Anterior cingulate cortex (tissue), 58 donors: ENCODE measurements around the gene HPSE2.
"Not testable (repeated sequence)": the region's sequence is repeated elsewhere in the genome, so short reads cannot be mapped to it uniquely, and the experiment has no call there.

Experiments
- DNase-seq, 58 donors: peaks; one replicate each; lab custom pipeline; 2025; lab: John Stamatoyannopoulos, UW

Gene HPSE2

DNA sequence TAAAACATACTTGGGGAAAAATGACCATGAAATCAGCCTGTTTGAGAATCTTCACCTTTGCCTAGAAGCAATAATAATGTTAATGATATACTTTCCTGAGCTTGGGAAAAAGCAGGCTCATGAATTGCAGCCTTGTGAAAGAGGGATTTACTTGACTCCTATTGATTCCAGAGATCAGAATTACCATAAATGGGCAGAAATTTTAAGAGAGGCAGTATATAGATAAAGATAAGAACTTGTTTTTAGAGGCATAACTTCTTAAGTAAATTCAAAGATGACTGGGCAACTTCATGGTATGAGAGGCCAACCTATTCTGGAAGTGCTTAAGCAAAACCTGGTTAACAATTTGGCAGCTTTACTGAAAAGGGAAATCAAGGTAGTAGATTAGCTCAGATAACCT lies 225.4 kb downstream of the HPSE2 start:
- DNase-seq, result no peak

DNA sequence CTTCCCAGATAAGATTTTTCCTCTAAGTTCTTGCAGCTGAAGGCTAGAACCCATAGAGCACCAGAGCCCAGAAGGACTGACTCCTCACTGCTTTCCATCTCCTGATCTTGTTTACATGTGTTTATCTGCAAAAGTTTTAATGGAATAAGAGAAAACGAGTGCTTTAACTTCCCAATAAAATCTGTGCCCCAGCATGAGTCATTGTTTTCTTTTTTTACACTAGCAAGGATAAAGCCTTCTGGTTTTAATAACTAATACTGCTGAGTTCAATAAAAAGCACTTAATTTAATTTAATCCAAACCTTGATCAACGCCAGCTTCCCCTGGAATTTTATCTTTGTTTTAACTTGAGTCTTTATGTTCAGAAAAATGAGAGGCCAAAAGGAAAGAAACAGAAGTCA lies 227.6 kb downstream of the HPSE2 start:
- no peak for DNase-seq

DNA sequence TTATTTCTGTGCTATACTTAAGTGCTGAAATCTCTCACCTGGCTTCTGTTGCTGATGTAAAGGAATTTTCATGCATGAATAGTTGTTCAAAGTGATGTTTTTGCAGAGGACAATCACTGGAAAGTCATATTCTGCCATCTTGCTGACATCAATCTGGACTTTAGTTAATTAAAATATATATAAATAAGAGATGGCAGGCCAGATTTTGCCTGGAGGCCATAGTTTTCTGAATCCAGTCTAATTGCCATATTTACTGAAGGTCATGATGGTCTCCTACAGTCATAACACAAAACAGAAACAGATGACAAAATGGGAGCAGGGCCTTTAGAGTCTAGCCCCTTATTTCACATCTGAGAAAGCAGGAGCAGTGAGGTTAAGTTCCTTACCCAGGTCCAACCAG lies 228.2 kb downstream of the HPSE2 start:
- DNase-seq, result no peak

DNA sequence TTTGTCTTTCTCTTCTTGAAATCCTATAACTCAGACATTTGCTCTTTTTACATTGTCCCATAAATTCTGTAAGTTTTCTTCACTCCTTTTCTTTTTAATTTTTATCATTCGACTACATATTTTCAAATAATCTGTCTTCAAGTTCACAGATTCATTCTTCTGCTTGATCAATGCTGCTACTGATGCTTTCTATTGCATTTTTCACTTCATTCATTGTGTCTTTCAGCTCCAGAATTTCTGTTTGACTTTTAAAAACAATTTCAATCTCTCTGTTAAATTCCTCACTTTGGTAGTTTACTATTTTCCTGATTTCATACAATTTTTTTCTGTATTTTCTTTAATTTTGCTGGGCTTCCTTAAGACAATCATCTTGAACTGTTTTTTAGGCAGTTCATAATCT lies 230.4 kb downstream of the HPSE2 start:
- DNase-seq, result no peak

DNA sequence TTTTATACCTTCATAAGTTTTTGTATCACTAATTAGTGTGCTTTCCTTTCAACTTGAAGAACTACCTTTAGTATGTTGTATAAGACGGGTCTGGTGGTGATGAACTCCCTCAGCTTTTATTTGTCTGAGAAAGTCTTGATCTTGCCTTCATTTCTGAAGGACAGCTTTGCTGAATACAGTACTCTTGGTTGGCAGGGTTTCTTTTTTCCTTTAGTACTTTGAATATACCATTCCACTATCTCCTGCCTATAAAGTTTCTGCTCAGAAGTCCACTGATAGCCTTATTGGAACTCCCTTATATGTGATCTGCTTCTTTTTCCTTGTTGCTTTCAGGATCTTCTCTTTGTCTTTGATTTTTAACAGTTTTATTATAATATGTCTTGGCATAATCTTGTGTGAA lies 230.9 kb downstream of the HPSE2 start:
- no peak for DNase-seq

DNA sequence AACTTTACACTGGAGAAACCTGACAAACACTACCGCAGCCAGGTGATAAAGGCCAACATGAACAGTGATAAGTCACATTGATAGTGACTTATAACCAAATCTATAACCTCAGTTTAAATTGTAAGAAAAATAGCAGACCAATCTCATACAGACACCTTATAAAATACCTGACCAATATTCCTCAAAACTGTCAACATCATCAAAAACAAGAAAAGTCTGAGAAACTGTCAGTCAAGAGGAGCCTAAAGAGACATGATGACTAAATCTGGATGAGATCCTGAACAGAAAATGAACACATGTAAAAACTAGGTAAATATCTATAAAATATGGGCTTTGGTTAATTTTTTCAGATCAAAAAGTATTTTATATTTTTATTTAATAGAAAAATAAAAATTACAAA lies 233.3 kb downstream of the HPSE2 start:
- no peak for DNase-seq

DNA sequence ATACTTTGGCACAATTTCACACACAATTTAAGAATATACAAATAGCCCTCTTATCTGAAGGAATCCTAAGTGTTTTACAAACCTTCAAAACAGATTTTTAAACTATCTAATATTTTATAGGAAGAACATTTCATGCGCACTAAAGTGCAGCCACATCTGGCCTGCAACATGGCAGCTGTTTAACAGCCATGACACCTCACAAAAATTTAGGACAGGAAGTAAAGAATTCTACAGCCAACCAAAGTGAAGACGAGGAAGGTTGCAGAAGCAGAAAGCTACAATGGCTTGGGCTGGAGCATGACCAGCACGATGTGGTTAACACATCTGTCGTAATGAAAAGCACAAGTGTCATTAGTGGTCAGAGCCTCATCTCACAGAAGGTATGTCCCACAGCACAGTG lies 238.1 kb downstream of the HPSE2 start:
- no peak for DNase-seq

DNA sequence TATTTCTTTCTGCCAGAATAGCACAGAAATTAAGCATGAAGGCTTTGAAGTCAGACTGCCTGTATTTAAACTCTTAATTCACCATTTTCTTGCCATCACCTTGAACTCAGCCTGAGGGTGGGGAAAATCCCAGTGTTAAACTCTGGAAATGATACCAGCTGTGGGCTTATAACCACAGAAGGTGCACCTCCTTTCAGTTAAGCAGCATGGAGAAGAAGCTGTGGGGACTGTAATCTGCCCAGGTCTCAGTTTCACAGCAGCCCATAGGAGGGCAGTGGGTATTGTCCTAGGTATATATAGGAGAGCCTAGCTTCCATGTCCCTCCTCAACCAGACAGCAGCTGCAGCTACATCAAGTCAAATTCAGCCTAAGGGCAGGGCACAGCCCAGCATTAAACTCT lies 241.6 kb downstream of the HPSE2 start:
- no peak for DNase-seq

DNA sequence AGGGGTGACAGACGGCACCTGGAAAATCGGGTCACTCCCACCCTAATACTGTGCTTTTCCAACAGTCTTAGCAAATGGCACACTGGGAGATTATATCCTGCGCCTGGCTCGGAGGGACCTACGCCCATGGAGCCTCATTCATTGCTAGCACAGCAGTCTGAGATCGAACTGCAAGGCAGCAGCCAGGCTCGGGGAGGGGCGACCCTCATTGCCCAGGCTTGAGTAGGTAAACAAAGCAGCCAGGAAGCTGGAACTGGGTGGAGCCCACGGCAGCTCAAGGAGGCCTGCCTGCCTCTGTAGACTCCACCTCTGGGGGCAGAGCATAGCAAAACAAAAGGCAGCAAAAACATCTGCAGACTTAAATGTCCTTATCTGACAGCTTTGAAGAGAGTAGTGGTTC lies 251.9 kb downstream of the HPSE2 start:
- DNase-seq, result not testable (repeated sequence)

DNA sequence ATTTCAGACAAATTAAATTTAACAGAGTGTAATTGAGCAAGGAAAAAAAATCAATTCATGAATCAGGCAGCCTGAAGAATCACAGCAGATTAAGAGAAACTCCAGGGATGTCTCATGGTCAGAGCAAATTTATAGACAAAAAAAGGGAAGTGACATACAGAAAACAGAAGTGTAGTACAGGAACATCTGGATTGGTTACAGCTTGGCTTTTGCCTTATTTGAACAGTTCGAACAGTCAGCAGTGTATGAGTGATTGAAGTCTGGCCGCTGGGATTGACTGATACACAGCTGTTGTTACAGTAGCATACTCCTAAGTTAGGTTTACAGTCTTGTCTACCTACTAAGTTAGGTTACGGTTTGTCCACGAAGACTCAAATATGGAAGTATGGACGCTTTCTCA lies 255.3 kb downstream of the HPSE2 start:
- DNase-seq, result no peak

DNA sequence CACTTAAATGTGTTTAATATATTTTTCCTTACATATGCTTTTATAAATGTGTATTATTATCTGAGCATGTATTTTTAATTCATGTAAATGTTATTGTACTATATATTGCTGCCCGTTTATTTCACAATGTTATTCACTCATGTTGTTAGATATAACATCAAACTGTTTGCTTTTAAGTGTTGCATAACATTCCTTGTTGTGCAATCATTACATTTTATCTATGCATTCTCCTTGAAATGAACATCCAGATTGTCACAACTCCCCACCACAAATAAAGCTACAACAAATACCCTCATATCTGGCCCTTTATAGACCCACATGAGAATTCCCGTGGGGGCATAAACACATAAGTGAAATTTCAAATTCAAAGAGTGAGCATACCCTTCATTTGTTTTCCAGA lies 264.2 kb downstream of the HPSE2 start:
- DNase-seq, result no peak

DNA sequence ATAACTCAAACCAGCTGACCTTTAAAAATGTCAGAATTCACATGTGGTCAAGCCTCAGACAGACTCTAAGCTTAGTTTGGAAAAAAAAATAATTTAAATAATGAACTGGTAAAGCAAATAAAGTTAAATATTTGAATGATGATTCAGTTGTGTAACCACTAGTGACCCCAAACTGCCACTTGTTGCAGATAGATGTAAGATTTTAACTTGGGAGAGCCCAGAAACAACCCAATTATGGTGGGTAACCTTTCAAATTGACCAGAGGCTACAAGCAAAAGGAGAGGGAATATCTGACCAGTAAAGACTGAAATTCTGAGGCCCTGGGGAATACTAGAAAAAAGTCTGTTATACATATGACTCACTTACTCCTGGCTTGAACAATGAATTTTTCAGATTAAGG lies 268.1 kb downstream of the HPSE2 start:
- DNase-seq, result no peak

DNA sequence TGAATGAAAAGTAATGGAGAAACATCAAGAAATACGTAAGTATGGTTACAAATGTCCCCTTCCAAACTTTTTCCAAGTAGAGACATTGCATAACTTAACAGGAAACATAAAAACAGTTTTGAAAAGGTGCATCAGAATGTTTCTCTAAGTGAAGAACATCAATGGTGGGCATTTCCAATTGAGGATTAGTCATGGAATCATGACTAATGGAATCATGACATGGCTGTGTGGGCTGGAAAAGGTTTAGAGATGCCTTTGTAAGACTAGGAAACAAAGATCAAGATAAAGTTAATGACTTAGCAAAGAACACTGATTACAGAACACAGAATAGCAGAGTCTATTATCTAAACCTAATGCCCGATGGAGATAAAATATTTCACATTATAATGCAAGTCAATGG lies 272.0 kb downstream of the HPSE2 start:
- DNase-seq, result no peak

DNA sequence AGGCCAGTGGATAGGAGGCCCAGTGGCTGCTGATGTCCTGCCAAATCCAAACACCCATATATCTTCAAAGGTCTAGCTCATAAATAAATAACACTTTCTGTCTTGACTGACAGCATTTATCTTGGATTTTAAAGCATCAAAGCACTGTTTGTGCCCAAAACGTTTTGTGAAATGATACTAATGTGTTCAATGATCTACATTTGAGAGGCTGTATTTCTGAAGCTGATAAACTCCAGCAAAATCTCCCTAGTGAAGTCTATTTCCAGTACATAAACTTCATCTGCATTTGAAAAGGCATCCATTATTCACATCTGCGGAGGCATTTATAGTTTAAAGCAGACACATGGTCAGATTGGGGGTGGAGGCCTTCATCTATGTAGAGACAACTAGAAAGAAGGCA lies 276.3 kb downstream of the HPSE2 start:
- peak in 3 of 58 donors; percentile 1 to 26 (median 6) for DNase-seq

DNA sequence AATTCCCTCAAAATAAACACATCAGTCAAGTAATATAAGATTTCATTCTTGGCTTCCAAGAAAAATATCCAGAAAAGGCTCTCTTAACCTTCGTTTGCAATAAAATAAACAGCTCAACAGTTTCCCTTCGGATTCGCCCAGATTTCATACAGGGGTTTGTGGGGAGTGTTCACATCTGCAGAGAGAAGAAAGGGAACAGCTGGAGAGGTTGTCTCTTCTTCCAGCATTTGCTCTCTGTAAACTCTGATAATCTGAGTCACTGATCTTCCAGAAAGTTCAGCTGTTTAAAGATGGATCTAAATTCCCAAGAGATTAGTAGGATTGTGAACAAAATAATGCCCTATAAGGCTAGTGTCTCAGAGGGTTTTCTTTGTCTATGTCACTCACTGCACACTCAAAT lies 277.9 kb downstream of the HPSE2 start:
- DNase-seq, result no peak

DNA sequence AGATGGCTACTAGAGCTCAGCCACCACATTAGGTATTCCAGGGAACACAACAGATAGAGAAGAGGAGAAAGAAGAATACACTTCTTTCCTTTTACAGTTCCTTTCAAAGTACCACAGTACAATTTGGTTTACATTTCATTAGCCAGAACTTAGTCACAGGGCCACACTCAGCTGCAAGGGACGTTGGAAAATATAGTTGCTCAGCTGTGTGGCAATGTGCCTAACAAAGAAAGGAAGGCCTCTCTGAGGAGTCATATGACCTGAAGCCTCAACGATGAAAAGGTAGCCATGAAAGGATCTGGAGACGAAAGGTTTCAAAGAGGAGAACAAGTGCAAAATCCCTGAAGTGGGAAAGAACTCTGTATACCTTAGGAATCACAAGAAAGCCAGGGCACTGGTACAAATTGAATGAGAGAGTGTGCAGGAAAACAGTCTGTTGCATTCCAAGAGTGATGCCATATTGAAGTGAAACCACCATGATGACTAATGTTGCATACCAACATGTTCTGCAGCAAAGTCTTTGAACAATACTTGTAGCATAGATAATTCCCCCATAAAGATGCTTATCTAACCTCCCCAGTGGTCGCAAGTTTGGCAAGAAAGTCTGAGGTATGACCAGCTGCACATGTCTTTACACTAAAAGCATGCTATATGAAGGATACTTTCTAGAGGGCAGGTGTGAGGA lies 278.9 kb downstream of the HPSE2 start:
- DNase-seq, result no peak

DNA sequence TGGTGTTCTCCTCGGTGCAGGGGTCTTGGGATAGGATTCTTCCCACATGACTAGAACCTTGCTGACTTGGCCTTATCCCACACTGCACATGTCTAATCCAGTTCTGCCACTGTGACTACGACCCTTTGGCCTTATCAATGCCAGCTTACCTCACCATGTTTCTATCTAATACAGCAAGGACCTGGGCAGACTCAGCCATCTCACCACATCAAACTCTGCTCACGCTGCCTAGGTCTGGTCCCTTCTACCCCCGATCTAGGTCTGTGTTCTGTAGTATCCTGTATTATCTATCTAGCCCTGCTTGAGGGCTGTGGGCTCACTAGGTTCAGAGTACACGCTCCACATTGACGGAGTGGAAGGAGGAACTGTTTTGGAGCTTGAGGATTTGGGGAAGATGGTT lies 282.4 kb downstream of the HPSE2 start:
- DNase-seq, result no peak

DNA sequence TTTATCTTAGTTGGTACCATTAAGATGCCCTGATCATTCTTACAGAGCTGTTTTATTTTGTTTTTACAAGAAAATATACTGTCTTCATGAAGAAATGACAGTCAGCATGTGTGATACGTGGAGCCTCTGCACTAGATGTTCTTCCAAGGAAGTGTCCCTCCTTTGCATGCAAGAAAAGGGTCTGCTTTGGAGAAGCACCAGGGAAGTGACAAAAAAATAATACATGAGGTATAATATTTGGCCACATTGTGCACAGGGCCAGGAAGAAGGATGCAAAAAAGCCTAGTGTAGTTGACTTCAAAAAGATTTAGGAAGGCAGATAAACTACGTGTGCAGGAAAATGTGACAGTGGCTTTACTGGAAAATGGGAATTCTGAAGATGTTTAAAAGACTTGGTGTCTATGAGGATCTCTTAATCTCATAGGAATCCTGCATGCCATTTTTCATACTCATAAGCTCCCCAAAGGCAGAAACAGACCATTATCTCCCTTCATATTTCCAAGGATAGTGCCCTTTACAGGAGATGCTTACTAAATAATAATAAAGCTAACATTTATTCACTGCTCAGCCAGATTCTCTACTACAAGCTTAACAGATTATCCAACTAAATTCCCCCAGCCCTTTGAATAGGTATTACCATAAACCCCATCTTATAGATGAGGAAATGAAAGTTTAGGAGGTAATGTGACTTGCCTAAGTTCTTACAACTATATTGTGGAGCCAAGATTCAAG lies 284.2 kb downstream of the HPSE2 start:
- DNase-seq, result no peak

DNA sequence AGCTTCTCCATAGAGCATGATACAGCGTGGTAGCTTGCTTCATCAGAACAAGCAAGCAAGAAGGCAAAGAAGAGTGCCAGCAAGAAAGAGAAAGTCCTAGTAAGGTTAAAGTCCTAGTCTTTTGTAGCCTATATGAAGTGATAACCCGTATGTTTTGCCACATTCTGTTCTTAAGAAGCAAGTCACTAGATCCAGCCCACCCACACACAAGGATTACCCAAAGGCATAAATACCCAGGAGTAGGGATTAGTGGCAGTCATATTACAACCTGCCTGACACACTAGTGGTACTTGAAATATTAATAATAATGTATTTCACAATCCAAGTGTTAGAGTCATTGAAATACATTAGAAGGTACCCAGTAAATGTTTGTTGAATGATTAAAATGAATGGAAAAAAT lies 285.5 kb downstream of the HPSE2 start:
- no peak for DNase-seq

DNA sequence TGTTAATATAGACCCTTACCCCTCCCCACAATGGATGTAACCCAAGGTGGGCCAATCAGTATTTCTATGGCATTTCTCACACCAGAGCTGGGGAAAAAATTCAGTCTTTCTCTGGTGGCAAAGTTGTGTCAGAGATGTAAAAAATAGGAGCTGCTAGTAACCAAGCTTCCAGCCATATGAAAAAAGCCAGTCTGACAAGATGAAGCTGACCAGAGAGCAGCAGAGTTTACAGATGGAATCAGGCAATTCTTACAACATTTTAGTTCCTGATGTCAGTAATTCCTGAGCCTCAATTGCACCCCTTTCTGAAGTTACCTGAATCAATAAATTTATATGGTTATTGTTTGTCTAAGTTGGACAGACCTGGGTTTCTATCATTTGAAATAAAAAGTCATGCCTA lies 286.3 kb downstream of the HPSE2 start:
- DNase-seq, result no peak

DNA sequence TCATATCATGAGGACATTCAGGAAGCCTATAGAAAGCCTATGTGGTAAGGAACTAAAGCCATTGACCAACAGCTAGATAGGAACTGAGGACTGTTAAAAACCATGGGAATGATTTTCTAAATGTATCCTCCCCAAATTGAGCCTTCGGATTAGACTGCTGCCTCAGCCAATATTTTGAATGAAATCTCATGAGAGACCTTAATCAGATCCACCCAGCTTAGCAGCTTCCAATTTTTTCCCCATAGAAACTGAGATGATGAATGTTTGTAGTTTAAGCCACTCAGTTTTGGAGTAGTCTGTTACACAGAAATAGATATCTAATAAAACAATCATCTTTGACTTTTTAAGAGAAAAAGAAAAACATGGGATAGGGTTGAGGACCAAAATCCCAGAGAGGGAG lies 292.0 kb downstream of the HPSE2 start:
- DNase-seq, result no peak

DNA sequence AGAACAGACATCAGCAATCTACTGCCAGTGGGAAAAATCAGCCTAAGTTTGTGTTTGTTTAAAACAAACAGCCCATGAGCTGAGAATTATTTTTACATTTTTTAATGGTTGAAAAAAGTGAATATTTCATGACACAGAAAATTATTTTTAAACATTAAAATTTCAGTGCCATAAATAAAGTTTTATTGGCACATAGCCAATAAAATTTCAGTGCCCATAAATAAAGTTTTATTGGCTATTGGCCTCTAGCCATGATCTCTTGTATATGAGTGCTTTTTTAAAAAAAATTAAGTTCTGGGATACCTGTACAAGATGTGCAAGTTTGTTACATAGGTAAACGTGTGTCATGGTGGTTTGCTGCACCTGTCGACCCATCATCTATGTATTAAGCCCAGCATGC lies 305.9 kb downstream of the HPSE2 start:
- no peak for DNase-seq

DNA sequence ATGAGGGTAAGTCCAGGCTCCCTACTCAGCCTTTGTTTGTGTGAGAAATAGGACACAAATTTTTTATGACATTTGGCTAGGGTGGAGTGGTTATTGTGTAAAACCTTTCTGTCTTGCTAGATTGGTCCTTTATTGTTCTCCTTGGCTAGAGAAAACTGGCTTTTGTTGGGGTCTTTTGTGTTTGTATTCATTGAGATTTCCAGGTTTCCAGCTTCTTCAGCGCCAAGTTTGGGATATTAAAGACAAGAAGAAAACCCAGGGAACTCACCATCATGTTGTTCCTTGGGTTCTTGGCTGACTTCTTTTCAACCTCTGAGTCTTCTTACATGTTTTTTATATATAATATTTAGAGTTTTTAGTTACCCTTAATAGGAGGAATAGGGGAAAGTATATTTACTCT lies 310.0 kb downstream of the HPSE2 start:
- no peak for DNase-seq
